HepG2 (cell line): ENCODE results near the gene MAP3K8. TPM values are rescaled to one million over a fixed set of nuclear protein-coding genes. Genes with fewer than 3 reads are reported as not detected.

Experiments
- ARNT ChIP-seq: fragments of 450-650 bp; IDR thresholded peaks from 2 replicates; pipeline ENCODE4 v1.6.1; 2017
- HOXD1 ChIP-seq: sonication (generic); formaldehyde crosslinking; IDR thresholded peaks from 2 replicates; pipeline ENCODE4 v1.5.0; 2020; ENCODE audit warnings: missing genetic modification reagents
- KLF16 ChIP-seq, 2 experiments: sonication (generic) in 1 of 2; formaldehyde crosslinking in 1 of 2; IDR thresholded peaks; 2 replicates each; pipeline versions ENCODE4 v1.6.1 to v1.8.0; 2016 to 2023; ENCODE audit warnings: missing genetic modification reagents in 2 of 2, missing compliant biosample characterization in 1 of 2
- MED13 ChIP-seq: sonication (generic); formaldehyde crosslinking; IDR thresholded peaks from 2 replicates; pipeline ENCODE4 v1.5.0; 2020; ENCODE audit warnings: missing genetic modification reagents
- MZF1 ChIP-seq: sonication (generic); formaldehyde crosslinking; IDR thresholded peaks from 2 replicates; pipeline ENCODE4 v1.8.1; 2023; ENCODE audit warnings: mild to moderate bottlenecking, missing genetic modification reagents, borderline replicate concordance
- NFE2L1 ChIP-seq: sonication (generic); formaldehyde crosslinking; IDR thresholded peaks from 2 replicates; pipeline ENCODE4 v1.4.0; 2020; ENCODE audit warnings: missing genetic modification reagents, mild to moderate bottlenecking, borderline replicate concordance
- NFRKB ChIP-seq: fragments of 450-650 bp; IDR thresholded peaks from 2 replicates; pipeline ENCODE4 v1.6.1; 2017
- RXRB ChIP-seq: IDR thresholded peaks from 2 replicates; pipeline ENCODE4 v1.6.1; 2016; ENCODE audit warnings: borderline replicate concordance, missing genetic modification reagents, missing compliant biosample characterization
- ZNF20 ChIP-seq: sonication (generic); formaldehyde crosslinking; IDR thresholded peaks from 2 replicates; pipeline ENCODE4 v1.4.0; 2020; ENCODE audit warnings: mild to moderate bottlenecking, moderate library complexity, missing genetic modification reagents
- ZNF629 ChIP-seq: sonication (generic); formaldehyde crosslinking; conservative IDR thresholded peaks from 2 replicates; pipeline ENCODE4 v1.5.0; 2020; ENCODE audit warnings: missing genetic modification reagents
- ZNF768 ChIP-seq: sonication (generic); formaldehyde crosslinking; IDR thresholded peaks from 2 replicates; pipeline ENCODE4 v1.4.0; 2020; ENCODE audit warnings: missing genetic modification reagents
- ZNF780A ChIP-seq: sonication (generic); formaldehyde crosslinking; IDR thresholded peaks from 2 replicates; pipeline ENCODE4 v1.8.0; 2022; ENCODE audit warnings: mild to moderate bottlenecking, missing genetic modification reagents, moderate library complexity
- ZNF850 ChIP-seq: sonication (generic); formaldehyde crosslinking; conservative IDR thresholded peaks from 2 replicates; pipeline ENCODE4 v1.9.0; 2021; ENCODE audit warnings: mild to moderate bottlenecking, missing genetic modification reagents
- polyA plus RNA-seq, 8 experiments: library from polyadenylated mRNA; depleted of rRNA in 3 of 8; stranded (reverse) in 7 of 8; unstranded in 1 of 8; fragments of >200 nt; fragmentation: Illumina TruSeq in 4 of 8; extraction: Trizol in 4 of 8; gene quantifications; 2 replicates each; pipeline versions ENCODE4 v1.2.1 to v1.2.3, GENCODE V29; 2011 to 2016; ENCODE audit warnings: low read depth in 4 of 8, missing spikeins in 1 of 8, mixed read lengths in 1 of 8; ENCODE audit not compliant: insufficient read depth in 1 of 8
- total RNA-seq, 5 experiments: library from RNA; depleted of rRNA; stranded (reverse); fragments of >200 nt; fragmentation: Illumina TruSeq; extraction: Trizol; gene quantifications; 2 replicates each; pipeline ENCODE4 v1.2.3, GENCODE V29; 2016; ENCODE audit warnings: low read depth in 1 of 5
- TF ChIP-seq, protein P1 (sequence below): sonication (generic); formaldehyde crosslinking; IDR thresholded peaks from 2 replicates; pipeline ENCODE4 v1.4.0; 2020; ENCODE audit warnings: missing genetic modification reagents
- TF ChIP-seq, protein P2 (sequence below): sonication (generic); formaldehyde crosslinking; IDR thresholded peaks from 2 replicates; pipeline ENCODE4 v1.4.0; 2020; ENCODE audit warnings: mild to moderate bottlenecking, missing genetic modification reagents
- TF ChIP-seq, protein P3 (sequence below): sonication (generic); formaldehyde crosslinking; IDR thresholded peaks from 2 replicates; pipeline ENCODE4 v1.4.0; 2020; ENCODE audit warnings: missing genetic modification reagents, borderline replicate concordance
- TF ChIP-seq, protein P4 (sequence below): sonication (generic); formaldehyde crosslinking; IDR thresholded peaks from 2 replicates; pipeline ENCODE4 v1.4.0; 2020; ENCODE audit warnings: missing genetic modification reagents, mild to moderate bottlenecking, borderline replicate concordance

The MAP3K8 gene
- total and polyA plus RNA-seq, 2 of the 13 experiments (the other 11 are each of a cell fraction or from before 2014, with no cell fraction given): 19.3 to 37.9 TPM

DNA sequence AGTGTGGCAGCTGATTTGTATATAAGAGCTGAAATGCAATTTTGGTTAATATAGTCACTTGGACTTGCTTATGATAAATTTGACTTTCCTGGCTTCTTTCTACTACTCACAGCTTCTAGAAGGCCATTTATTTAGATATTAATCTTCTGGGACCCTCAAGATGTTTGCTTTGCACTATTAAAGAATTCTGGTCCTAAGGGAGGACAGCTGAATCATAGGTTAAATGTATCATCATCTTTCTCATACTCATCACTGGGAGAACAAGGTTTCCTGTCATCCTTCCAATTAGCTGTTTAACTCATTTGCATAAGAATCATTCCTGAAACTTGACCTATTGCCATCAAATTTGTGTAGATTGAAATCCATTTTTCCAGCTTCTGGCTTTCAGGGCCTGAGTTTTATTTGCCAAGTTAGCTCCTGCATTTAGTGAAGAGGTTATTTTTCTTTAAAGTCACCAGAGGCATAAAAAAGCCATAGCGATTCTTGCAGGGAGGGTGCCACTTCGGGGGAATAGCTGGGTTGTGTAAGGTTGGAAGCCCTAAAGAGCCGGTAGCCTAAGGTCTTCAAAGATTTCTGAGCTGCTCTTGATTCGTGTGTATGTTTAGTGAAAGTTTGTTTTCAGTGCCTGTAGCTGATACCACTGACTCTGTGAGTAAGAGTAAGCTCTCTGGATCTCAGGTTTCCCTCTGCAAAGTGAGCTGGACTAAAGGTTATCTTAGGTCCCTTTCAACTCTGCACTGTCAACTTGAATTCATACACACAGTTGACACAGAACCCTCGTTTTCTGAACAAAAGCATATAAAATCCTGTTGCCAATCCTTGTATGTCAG, 4.3 kb downstream of the MAP3K8 start (continued):
- TF ChIP-seq, protein P1, sequence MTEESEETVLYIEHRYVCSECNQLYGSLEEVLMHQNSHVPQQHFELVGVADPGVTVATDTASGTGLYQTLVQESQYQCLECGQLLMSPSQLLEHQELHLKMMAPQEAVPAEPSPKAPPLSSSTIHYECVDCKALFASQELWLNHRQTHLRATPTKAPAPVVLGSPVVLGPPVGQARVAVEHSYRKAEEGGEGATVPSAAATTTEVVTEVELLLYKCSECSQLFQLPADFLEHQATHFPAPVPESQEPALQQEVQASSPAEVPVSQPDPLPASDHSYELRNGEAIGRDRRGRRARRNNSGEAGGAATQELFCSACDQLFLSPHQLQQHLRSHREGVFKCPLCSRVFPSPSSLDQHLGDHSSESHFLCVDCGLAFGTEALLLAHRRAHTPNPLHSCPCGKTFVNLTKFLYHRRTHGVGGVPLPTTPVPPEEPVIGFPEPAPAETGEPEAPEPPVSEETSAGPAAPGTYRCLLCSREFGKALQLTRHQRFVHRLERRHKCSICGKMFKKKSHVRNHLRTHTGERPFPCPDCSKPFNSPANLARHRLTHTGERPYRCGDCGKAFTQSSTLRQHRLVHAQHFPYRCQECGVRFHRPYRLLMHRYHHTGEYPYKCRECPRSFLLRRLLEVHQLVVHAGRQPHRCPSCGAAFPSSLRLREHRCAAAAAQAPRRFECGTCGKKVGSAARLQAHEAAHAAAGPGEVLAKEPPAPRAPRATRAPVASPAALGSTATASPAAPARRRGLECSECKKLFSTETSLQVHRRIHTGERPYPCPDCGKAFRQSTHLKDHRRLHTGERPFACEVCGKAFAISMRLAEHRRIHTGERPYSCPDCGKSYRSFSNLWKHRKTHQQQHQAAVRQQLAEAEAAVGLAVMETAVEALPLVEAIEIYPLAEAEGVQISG (CRISPR knock-in tag): no peak
- no peak for TF ChIP-seq ARNT
- TF ChIP-seq KLF16 (CRISPR knock-in tag; IDR thresholded peaks at IDR 0.05): no peak
- TF ChIP-seq ZNF629 (CRISPR knock-in tag): no peak
- no peak for TF ChIP-seq MZF1
- TF ChIP-seq ZNF850 (CRISPR knock-in tag): no peak
- TF ChIP-seq, protein P2, sequence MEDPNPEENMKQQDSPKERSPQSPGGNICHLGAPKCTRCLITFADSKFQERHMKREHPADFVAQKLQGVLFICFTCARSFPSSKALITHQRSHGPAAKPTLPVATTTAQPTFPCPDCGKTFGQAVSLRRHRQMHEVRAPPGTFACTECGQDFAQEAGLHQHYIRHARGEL: no peak
- TF ChIP-seq, protein P3, sequence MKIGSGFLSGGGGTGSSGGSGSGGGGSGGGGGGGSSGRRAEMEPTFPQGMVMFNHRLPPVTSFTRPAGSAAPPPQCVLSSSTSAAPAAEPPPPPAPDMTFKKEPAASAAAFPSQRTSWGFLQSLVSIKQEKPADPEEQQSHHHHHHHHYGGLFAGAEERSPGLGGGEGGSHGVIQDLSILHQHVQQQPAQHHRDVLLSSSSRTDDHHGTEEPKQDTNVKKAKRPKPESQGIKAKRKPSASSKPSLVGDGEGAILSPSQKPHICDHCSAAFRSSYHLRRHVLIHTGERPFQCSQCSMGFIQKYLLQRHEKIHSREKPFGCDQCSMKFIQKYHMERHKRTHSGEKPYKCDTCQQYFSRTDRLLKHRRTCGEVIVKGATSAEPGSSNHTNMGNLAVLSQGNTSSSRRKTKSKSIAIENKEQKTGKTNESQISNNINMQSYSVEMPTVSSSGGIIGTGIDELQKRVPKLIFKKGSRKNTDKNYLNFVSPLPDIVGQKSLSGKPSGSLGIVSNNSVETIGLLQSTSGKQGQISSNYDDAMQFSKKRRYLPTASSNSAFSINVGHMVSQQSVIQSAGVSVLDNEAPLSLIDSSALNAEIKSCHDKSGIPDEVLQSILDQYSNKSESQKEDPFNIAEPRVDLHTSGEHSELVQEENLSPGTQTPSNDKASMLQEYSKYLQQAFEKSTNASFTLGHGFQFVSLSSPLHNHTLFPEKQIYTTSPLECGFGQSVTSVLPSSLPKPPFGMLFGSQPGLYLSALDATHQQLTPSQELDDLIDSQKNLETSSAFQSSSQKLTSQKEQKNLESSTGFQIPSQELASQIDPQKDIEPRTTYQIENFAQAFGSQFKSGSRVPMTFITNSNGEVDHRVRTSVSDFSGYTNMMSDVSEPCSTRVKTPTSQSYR: no peak
- TF ChIP-seq ZNF768 (CRISPR knock-in tag): no peak
- TF ChIP-seq, protein P4, sequence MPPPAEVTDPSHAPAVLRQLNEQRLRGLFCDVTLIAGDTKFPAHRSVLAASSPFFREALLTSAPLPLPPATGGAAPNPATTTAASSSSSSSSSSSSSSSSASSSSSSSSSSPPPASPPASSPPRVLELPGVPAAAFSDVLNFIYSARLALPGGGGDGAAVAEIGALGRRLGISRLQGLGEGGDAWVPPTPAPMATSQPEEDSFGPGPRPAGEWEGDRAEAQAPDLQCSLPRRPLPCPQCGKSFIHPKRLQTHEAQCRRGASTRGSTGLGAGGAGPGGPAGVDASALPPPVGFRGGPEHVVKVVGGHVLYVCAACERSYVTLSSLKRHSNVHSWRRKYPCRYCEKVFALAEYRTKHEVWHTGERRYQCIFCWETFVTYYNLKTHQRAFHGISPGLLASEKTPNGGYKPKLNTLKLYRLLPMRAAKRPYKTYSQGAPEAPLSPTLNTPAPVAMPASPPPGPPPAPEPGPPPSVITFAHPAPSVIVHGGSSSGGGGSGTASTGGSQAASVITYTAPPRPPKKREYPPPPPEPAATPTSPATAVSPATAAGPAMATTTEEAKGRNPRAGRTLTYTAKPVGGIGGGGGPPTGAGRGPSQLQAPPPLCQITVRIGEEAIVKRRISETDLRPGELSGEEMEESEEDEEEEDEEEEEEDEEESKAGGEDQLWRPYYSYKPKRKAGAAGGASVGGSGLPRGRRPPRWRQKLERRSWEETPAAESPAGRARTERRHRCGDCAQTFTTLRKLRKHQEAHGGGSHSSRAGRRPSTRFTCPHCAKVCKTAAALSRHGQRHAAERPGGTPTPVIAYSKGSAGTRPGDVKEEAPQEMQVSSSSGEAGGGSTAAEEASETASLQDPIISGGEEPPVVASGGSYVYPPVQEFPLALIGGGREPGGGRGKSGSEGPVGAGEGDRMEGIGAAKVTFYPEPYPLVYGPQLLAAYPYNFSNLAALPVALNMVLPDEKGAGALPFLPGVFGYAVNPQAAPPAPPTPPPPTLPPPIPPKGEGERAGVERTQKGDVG: no peak
- TF ChIP-seq NFE2L1 (CRISPR knock-in tag): no peak
- TF ChIP-seq HOXD1 (CRISPR knock-in tag): no peak
- TF ChIP-seq ZNF780A (CRISPR knock-in tag): no peak
- no peak for TF ChIP-seq NFRKB
- no peak for TF ChIP-seq ZNF20 (CRISPR knock-in tag)
- peak; percentile 92 for TF ChIP-seq RXRB (CRISPR knock-in tag)
- TF ChIP-seq MED13: no peak
